ENCODE results near the gene VAMP8.

The VAMP8 gene

DNA sequence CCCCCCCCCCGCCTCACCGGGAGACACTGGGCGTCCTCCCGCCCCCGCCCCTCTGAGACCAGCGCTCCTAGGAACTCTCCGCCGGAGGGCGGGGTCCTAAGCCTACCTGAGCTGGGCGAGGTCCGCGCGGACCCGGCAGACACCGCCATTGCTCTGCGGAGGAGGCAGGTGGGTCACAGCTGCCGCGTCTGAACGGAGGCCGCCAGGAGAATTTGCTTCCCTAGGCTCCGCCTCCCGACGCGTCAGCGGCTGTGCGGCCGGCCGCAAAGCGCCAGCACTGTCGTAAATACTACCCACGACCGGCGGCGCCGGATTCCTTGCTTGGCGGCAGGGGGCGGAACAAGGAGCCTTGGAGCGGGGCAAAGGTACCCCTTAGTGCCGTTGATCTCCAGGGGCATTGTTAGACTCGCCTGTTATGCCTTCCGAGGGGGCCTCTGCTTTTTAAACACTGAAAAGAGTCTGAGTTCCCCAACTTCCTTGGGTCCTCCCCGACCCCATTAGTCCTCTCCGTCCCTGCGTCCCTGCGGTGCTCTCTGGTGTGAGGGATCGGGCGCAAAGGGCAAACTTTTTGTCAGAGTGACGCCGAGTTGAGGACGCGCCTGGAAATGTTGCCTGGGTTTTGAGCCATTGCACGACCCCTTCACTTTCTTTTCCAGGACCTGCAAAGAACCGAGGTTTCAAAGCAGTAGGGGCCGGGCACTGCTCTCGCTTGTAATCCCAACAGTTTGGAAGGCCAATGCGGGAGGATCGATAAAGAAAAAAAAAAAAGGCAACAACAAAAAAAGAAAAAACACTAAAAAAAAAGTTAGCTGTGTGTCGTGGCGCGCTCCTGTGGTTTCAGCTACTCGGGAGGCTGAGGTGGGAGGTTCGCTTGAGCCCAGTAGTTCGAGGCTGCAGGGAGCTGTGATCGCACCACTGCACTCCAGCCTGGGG is 15.8 kb upstream of the VAMP8 start, which contains the start of gene GGCX:
TSS of gene GGCX (minus strand) at position 214 of the 933 bp plus-strand sequence. CDS start at position 149, 65 bp downstream.
- TF ChIP-seq, protein P1, sequence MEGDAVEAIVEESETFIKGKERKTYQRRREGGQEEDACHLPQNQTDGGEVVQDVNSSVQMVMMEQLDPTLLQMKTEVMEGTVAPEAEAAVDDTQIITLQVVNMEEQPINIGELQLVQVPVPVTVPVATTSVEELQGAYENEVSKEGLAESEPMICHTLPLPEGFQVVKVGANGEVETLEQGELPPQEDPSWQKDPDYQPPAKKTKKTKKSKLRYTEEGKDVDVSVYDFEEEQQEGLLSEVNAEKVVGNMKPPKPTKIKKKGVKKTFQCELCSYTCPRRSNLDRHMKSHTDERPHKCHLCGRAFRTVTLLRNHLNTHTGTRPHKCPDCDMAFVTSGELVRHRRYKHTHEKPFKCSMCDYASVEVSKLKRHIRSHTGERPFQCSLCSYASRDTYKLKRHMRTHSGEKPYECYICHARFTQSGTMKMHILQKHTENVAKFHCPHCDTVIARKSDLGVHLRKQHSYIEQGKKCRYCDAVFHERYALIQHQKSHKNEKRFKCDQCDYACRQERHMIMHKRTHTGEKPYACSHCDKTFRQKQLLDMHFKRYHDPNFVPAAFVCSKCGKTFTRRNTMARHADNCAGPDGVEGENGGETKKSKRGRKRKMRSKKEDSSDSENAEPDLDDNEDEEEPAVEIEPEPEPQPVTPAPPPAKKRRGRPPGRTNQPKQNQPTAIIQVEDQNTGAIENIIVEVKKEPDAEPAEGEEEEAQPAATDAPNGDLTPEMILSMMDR (IDR thresholded peaks at IDR 0.05; ENCODE audit: low read depth, low read length, poor library complexity, severe bottlenecking), result no peak
- no peak for TF ChIP-seq EZH2phosphoT487 (IDR thresholded peaks at IDR 0.05; ENCODE audit: borderline replicate concordance, low read length)
- no peaks in the 10 kb centered on the region for H3K9me3 ChIP-seq (ENCODE audit: control insufficient read depth, insufficient read depth, low read length)
- H3K27me3 ChIP-seq (ENCODE audit: control insufficient read depth, low read length), result no peaks in the 10 kb centered on the region
- H3K79me2 ChIP-seq (ENCODE audit: control insufficient read depth, low read length), result peaks cover 31% of the 10 kb centered on the region
- no peaks in the 10 kb centered on the region for H4K20me1 ChIP-seq (ENCODE audit: control insufficient read depth, insufficient read depth, low read depth, low read length)
- H3K4me3 ChIP-seq (ENCODE audit: low read length), result peak within 1 kb of the TSS; percentile 80
- H3K4me1 ChIP-seq (ENCODE audit: control insufficient read depth, low read length), result peaks cover 30% of the 10 kb centered on the region
- H3K27ac ChIP-seq (ENCODE audit: low read depth, low read length), result peak within 1 kb of the TSS; percentile 70
- no peaks in the 10 kb centered on the region for H3K9me2 ChIP-seq (replicated peaks; ENCODE audit: control insufficient read depth, low read length)
- peaks cover 4% of the 10 kb centered on the region; the same call in 1 of the 2 replicates for H3F3A ChIP-seq (ENCODE audit: control insufficient read depth, insufficient read depth)
- peaks cover 15% of the 10 kb centered on the region for H3K36me3 ChIP-seq (ENCODE audit: control insufficient read depth, low read length)
- H3K4me2 ChIP-seq (ENCODE audit: low read length), result peak within 1 kb of the TSS; percentile 72

DNA sequence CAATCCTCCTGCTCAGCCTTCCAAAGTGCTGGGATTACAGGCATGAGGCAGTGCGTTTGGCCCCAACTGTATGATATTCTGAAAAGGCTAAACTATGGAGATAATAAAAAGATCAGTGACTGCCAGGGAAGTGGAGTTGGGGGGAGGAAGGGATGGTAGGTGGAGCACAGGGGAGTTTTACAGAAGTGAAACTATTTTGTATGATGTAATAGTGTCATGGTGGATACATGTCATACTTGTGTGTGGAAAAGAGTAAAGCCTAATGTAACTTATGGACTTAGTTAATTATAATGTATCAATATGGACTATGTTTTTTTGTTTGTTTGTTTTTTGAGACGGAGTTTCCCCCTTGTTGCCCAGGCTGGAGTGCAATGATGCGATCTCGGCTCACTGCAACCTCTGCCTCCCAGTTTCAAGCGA is 13.2 kb upstream of the VAMP8 start:
- Histone ChIP-seq H3K9me2 (replicated peaks; ENCODE audit: control insufficient read depth, low read length) (no peaks in the 10 kb centered on the region), H3K27ac (ENCODE audit: low read depth, low read length) (peak overlapping the region; percentile 64), H4K20me1 (ENCODE audit: control insufficient read depth, insufficient read depth, low read depth, low read length) (no peaks in the 10 kb centered on the region), H3F3A (ENCODE audit: control insufficient read depth, insufficient read depth) (peaks cover 4% of the 10 kb centered on the region; the same call in 1 of the 2 replicates), H3K79me2 (ENCODE audit: control insufficient read depth, low read length) (peaks cover 20% of the 10 kb centered on the region), H3K27me3 (ENCODE audit: control insufficient read depth, low read length) (no peaks in the 10 kb centered on the region), H3K9me3 (ENCODE audit: control insufficient read depth, insufficient read depth, low read length) (no peaks in the 10 kb centered on the region), H3K4me2 (ENCODE audit: low read length) (peak overlapping the region; percentile 72), H3K4me3 (ENCODE audit: low read length) (peak overlapping the region; percentile 58), H3K4me1 (ENCODE audit: control insufficient read depth, low read length) (peaks cover 30% of the 10 kb centered on the region), H3K36me3 (ENCODE audit: control insufficient read depth, low read length) (no peaks in the 10 kb centered on the region; the same call in 1 of the 2 replicates)
- TF ChIP-seq, protein P1 (IDR thresholded peaks at IDR 0.05; ENCODE audit: low read depth, low read length, poor library complexity, severe bottlenecking), result no peak
- TF ChIP-seq EZH2phosphoT487 (IDR thresholded peaks at IDR 0.05; ENCODE audit: borderline replicate concordance, low read length), result no peak

DNA sequence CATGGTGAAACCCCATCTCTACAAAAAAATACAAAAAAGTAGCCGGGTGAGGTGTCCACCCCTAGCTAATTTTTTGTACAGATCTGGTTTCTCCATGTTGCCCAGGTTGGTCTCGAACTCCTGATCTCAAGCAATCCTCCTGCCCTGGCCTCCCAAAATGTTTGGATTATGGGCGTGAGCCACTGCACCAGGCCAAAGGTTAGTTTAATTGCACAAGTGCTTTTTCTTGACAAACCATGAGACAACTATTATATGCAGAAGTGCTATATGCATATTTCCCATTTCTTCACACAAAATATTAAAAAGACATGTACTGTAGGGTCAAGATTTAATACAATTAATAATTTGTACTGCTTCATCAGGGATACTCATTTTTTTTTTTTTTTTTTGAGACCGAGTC is 11.1 kb upstream of the VAMP8 start:
- H3K4me1 ChIP-seq (ENCODE audit: control insufficient read depth, low read length), result peaks cover 19% of the 10 kb centered on the region
- no peaks in the 10 kb centered on the region for H4K20me1 ChIP-seq (ENCODE audit: control insufficient read depth, insufficient read depth, low read depth, low read length)
- H3F3A ChIP-seq (ENCODE audit: control insufficient read depth, insufficient read depth), result peaks cover 4% of the 10 kb centered on the region; the same call in 1 of the 2 replicates
- H3K79me2 ChIP-seq (ENCODE audit: control insufficient read depth, low read length), result no peaks in the 10 kb centered on the region; the same call in 1 of the 2 replicates
- no peak overlapping the region for H3K27ac ChIP-seq (ENCODE audit: low read depth, low read length)
- H3K36me3 ChIP-seq (ENCODE audit: control insufficient read depth, low read length), result no peaks in the 10 kb centered on the region
- no peak for TF ChIP-seq EZH2phosphoT487 (IDR thresholded peaks at IDR 0.05; ENCODE audit: borderline replicate concordance, low read length)
- TF ChIP-seq, protein P1 (IDR thresholded peaks at IDR 0.05; ENCODE audit: low read depth, low read length, poor library complexity, severe bottlenecking), result no peak
- peaks cover 12% of the 10 kb centered on the region for H3K27me3 ChIP-seq (ENCODE audit: control insufficient read depth, low read length)
- H3K4me3 ChIP-seq (ENCODE audit: low read length), result no peak overlapping the region
- no peaks in the 10 kb centered on the region for H3K9me3 ChIP-seq (ENCODE audit: control insufficient read depth, insufficient read depth, low read length)
- H3K9me2 ChIP-seq (replicated peaks; ENCODE audit: control insufficient read depth, low read length), result no peaks in the 10 kb centered on the region
- no peak overlapping the region for H3K4me2 ChIP-seq (ENCODE audit: low read length)

Measured in DOHH2 (cell line).